PFSK-1 (cell line): Measurements from ENCODE around the gene MAP3K19.

ENCODE experiments used
- POLR2AphosphoS5 ChIP-seq: IDR thresholded peaks from 2 replicates; pipeline ENCODE4 v1.6.1; 2012; ENCODE audit warnings: low read depth, mild to moderate bottlenecking, control low read depth, low read length, moderate library complexity
- TAF1 ChIP-seq: IDR thresholded peaks from 2 replicates; pipeline ENCODE4 v1.6.1; 2012; ENCODE audit warnings: low read length, control low read depth, borderline replicate concordance; ENCODE audit not compliant: insufficient read depth
- TF ChIP-seq, protein P1 (sequence below), 2 experiments: IDR thresholded peaks; 2 replicates each; pipeline versions ENCODE4 v1.6.1 to v1.8.0; 2011 to 2012; ENCODE audit warnings: low read depth in 2 of 2, low read length in 2 of 2, control low read depth in 1 of 2, inconsistent platforms in 1 of 2, mild to moderate bottlenecking in 1 of 2, moderate library complexity in 1 of 2; ENCODE audit not compliant: insufficient read depth in 1 of 2

DNA sequence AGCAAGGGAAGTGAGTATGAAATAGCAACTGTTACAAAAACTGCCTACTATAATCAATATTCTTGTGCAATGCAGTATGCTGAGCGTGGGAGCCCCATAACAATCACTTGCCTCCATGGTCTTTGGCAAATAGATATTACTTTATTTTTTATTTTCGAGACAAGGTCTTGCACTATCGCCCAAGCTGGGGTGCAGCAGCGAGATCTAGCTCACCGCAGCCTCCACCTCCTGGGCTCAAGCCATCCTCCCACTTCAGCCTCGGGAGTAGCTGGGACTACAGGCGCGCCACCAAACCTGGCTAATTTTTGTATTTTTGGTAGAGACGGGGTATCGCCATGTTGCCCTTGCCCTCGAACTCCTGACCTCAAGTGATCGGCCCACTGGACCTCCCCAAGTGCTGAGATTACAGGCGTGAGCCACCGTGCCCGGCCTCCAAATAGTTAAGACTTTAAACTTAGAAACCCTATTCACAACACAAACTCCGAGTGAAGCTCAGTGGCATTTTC lies 129.8 kb downstream of the MAP3K19 start:
- TF ChIP-seq POLR2AphosphoS5 = no peak
- no peak for TF ChIP-seq TAF1
- TF ChIP-seq, protein P1, sequence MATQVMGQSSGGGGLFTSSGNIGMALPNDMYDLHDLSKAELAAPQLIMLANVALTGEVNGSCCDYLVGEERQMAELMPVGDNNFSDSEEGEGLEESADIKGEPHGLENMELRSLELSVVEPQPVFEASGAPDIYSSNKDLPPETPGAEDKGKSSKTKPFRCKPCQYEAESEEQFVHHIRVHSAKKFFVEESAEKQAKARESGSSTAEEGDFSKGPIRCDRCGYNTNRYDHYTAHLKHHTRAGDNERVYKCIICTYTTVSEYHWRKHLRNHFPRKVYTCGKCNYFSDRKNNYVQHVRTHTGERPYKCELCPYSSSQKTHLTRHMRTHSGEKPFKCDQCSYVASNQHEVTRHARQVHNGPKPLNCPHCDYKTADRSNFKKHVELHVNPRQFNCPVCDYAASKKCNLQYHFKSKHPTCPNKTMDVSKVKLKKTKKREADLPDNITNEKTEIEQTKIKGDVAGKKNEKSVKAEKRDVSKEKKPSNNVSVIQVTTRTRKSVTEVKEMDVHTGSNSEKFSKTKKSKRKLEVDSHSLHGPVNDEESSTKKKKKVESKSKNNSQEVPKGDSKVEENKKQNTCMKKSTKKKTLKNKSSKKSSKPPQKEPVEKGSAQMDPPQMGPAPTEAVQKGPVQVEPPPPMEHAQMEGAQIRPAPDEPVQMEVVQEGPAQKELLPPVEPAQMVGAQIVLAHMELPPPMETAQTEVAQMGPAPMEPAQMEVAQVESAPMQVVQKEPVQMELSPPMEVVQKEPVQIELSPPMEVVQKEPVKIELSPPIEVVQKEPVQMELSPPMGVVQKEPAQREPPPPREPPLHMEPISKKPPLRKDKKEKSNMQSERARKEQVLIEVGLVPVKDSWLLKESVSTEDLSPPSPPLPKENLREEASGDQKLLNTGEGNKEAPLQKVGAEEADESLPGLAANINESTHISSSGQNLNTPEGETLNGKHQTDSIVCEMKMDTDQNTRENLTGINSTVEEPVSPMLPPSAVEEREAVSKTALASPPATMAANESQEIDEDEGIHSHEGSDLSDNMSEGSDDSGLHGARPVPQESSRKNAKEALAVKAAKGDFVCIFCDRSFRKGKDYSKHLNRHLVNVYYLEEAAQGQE (IDR thresholded peaks at IDR 0.05; ENCODE audit: insufficient read depth in 1 of 2, low read depth in 2 of 2, low read length in 2 of 2) = no peak
